Stimulated activated CD4-positive, alpha-beta T cell treated with anti-CD3 and anti-CD28 coated beads, TNF-alpha, amount 100 ng/mL, for 48 hours (primary cell): ENCODE measurements around the gene CCDC77.

Experiments
- DNase-seq, 3 donors: peaks; one replicate each; pipeline ENCODE4 v3.0.0-alpha.2; 2020; ENCODE audit warnings: low read depth in 3 of 3

CCDC77 gene

GRCh38 chr12:452667-453210, 51.3 kb downstream of the CCDC77 start:
- peak; percentile 68 to 72 (median 70) for DNase-seq

GRCh38 chr12:454833-455232, 53.4 kb downstream of the CCDC77 start:
- DNase-seq: no peak

- no peak for DNase-seq
Observed at GRCh38 chr12:455821-456220, 54.4 kb downstream of the CCDC77 start.

- no peak for DNase-seq
Observed at GRCh38 chr12:457676-458075, 56.2 kb downstream of the CCDC77 start.

- no peak for DNase-seq
Observed at GRCh38 chr12:459050-459429, 57.6 kb downstream of the CCDC77 start.

- DNase-seq: no peak
Observed at GRCh38 chr12:459430-460258, 58.2 kb downstream of the CCDC77 start, which contains the start of gene B4GALNT3. TSS of gene B4GALNT3 (plus strand) at chr12:459939. CDS start at chr12:460377, 438 bp downstream.

GRCh38 chr12:460261-461230, 59.1 kb downstream of the CCDC77 start:
- DNase-seq: peak in 1 of 3 donors; percentile 32

- DNase-seq: no peak
Observed at GRCh38 chr12:461425-461824, 60.0 kb downstream of the CCDC77 start.

GRCh38 chr12:462936-463705, 61.7 kb downstream of the CCDC77 start:
- DNase-seq: no peak

GRCh38 chr12:464484-465267, 63.2 kb downstream of the CCDC77 start:
- DNase-seq: no peak

GRCh38 chr12:466039-466438, 64.6 kb downstream of the CCDC77 start:
- DNase-seq: no peak

GRCh38 chr12:466762-467161, 65.3 kb downstream of the CCDC77 start:
- DNase-seq: no peak

- DNase-seq: no peak
Observed at GRCh38 chr12:467591-467990, 66.1 kb downstream of the CCDC77 start.

GRCh38 chr12:468671-469389, 67.4 kb downstream of the CCDC77 start:
- DNase-seq: no peak

GRCh38 chr12:470133-470532, 68.7 kb downstream of the CCDC77 start:
- DNase-seq: no peak

- DNase-seq: no peak
Observed at GRCh38 chr12:473198-473597, 71.8 kb downstream of the CCDC77 start.

GRCh38 chr12:473863-474577, 72.6 kb downstream of the CCDC77 start:
- no peak for DNase-seq

GRCh38 chr12:475286-475685, 73.8 kb downstream of the CCDC77 start:
- DNase-seq: no peak

- no peak for DNase-seq
Observed at GRCh38 chr12:479161-479560, 77.7 kb downstream of the CCDC77 start.
